Astrocyte of the spinal cord (primary cell): Measurements from ENCODE around the gene MACROD2.

Source experiments
- DNase-seq: peaks from one replicate; pipeline ENCODE4 v3.0.0; 2011; ENCODE audit warnings: low read depth, low spot score
- H3K4me3 ChIP-seq: 2 replicates; pipeline ENCODE4 v1.5.1; 2011; ENCODE audit warnings: low read depth, mild to moderate bottlenecking, low read length, moderate library complexity
- CTCF ChIP-seq: IDR thresholded peaks from 2 replicates; pipeline ENCODE4 v1.5.1; 2012; ENCODE audit warnings: low read depth, mild to moderate bottlenecking, low read length, inconsistent platforms
- in situ Hi-C: cut with HindIII; loops from 2 replicates; pipeline ENCODE4 v1.10.0; 2017; ENCODE audit warnings: low sequenced_read_pairs

Gene MACROD2

GRCh38 chr20:15739035-15739434 lies 1743.7 kb downstream of the MACROD2 start:
- in situ Hi-C loops = no loop called here
- H3K4me3 ChIP-seq = no peak overlapping the region
- DNase-seq = no peak
- TF ChIP-seq CTCF = no peak

- in situ Hi-C loops = no loop called here
- DNase-seq = no peak
- TF ChIP-seq CTCF = no peak
- no peak overlapping the region for H3K4me3 ChIP-seq
Measured at GRCh38 chr20:15740046-15740775, 1744.9 kb downstream of the MACROD2 start.

DNA sequence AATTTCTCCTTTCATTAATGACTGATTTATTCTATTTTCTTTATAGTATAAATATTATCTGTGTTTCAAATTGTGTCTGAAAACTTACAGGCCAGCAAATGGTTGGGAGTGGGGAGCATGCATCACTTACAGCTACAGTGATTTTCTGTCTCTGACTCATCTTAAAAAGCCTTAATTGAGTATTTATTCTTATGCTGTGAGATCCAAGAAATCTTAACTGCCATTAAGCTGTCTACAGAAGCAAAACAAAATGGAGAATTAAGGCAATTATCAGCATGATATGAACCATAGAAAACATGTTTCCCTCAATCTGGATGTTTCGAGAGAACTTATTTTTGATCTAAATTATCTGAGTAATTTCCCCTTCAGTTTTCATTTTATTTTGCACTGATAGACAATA lies 1746.8 kb downstream of the MACROD2 start:
- DNase-seq = no peak
- H3K4me3 ChIP-seq = no peak overlapping the region
- no peak for TF ChIP-seq CTCF
- in situ Hi-C loops = no loop called here

- no peak for DNase-seq
Measured at GRCh38 chr20:15742627-15743026, 1747.3 kb downstream of the MACROD2 start.

GRCh38 chr20:15756002-15756753 lies 1760.9 kb downstream of the MACROD2 start:
- DNase-seq = no peak
- TF ChIP-seq CTCF = no peak
- in situ Hi-C loops = no loop called here
- H3K4me3 ChIP-seq = no peak overlapping the region

More at GRCh38 chr20:15742627-15743026, 1747.3 kb downstream of the MACROD2 start:
- TF ChIP-seq CTCF = no peak
- in situ Hi-C loops = no loop called here
- H3K4me3 ChIP-seq = no peak overlapping the region

DNA sequence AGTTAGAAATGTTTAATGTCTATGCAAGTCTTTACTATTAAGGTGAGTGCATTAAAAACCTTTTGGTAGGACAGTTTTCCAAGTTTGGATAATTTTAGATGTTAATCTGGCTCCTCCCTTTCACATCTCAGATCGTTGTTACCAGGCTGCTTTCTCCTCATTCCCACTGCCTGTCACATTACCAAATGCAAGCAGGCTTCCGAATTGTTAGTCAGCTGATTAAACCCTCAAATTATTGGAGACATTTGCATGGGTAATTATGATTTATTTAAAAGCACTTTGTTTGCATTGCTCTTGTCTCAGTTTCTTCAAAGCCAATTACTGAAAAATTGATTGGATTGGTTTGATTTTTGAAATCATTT lies 1761.4 kb downstream of the MACROD2 start:
- no peak for DNase-seq
- TF ChIP-seq CTCF = no peak
- H3K4me3 ChIP-seq = no peak overlapping the region
- in situ Hi-C loops = no loop called here
